A673 (cell line): Measurements from ENCODE around the gene ADARB2. TPM values are rescaled to one million over a fixed set of nuclear protein-coding genes. Genes with fewer than 3 reads are reported as not detected.
A peak's percentile ranks its signal among the peaks of the same experiment; 100 is the strongest.

ENCODE experiments used
- BruUV-seq: library from RNA; stranded (reverse); fragments of 400-500 nt; replicated peaks from 2 replicates; lab custom pipeline; 2021; lab: Mats Ljungman, UMichigan
- CTCF ChIA-PET: fragments of 300-600 bp; sonication (Branson Sonifier 250); formaldehyde crosslinking; loops from one replicate; lab custom pipeline; 2022; ENCODE audit warnings: antibody characterized with exemption; lab: Charles Lee
- POLR2A ChIA-PET: fragments of 300-600 bp; sonication (Branson Sonifier 250); formaldehyde crosslinking; loops from one replicate; lab custom pipeline; 2022; ENCODE audit warnings: antibody characterized with exemption; ENCODE audit not compliant: low non-redundant PET; lab: Charles Lee
- DNase-seq: peaks from one replicate; pipeline ENCODE4 v3.0.0-alpha.2; 2015; ENCODE audit warnings: low spot score
- H3K27ac ChIP-seq: fragments of 200-600 bp; sonication (generic); 2 replicates; pipeline ENCODE4 v1.5.1; 2016; ENCODE audit warnings: mixed run types, low read depth, mild to moderate bottlenecking, mixed read lengths, antibody characterized with exemption, low read length; ENCODE audit not compliant: poor library complexity, severe bottlenecking
- H3K27me3 ChIP-seq: fragments of 200-600 bp; sonication (generic); replicated peaks from 2 replicates; pipeline ENCODE4 v1.6.1; 2017; ENCODE audit warnings: mixed run types, low read depth, mild to moderate bottlenecking, mixed read lengths, antibody characterized with exemption, low read length; ENCODE audit not compliant: insufficient read depth, poor library complexity
- H3K36me3 ChIP-seq: fragments of 200-600 bp; sonication (generic); 2 replicates; pipeline ENCODE4 v1.6.1; 2016; ENCODE audit warnings: mixed run types, mild to moderate bottlenecking, mixed read lengths, antibody characterized with exemption, low read length; ENCODE audit not compliant: insufficient read depth, poor library complexity, severe bottlenecking
- H3K4me1 ChIP-seq: fragments of 200-600 bp; sonication (generic); 2 replicates; pipeline ENCODE4 v1.6.1; 2017; ENCODE audit warnings: mixed run types, mild to moderate bottlenecking, mixed read lengths, antibody characterized with exemption, low read length; ENCODE audit not compliant: insufficient read depth, poor library complexity, severe bottlenecking
- H3K4me3 ChIP-seq: fragments of 200-600 bp; sonication (generic); 2 replicates; pipeline ENCODE4 v1.5.1; 2016; ENCODE audit warnings: low read depth, mixed run types, mild to moderate bottlenecking, mixed read lengths, low read length; ENCODE audit not compliant: poor library complexity, severe bottlenecking
- H3K9me3 ChIP-seq: fragments of 200-600 bp; sonication (generic); 2 replicates; pipeline ENCODE4 v1.6.1; 2016; ENCODE audit warnings: mixed run types, low read depth, mild to moderate bottlenecking, mixed read lengths, antibody characterized with exemption, low read length; ENCODE audit not compliant: poor library complexity, severe bottlenecking
- CTCF ChIP-seq: fragments of 300-800, 200-600 bp; sonication (generic); conservative IDR thresholded peaks from 2 replicates; pipeline ENCODE4 v1.5.1; 2017; ENCODE audit warnings: low read depth, mild to moderate bottlenecking, antibody characterized with exemption, low read length, moderate library complexity, mixed read lengths
- EZH2 ChIP-seq: fragments of 200-600 bp; sonication (generic); IDR thresholded peaks from 2 replicates; pipeline ENCODE4 v1.6.1; 2017; ENCODE audit warnings: borderline replicate concordance, low read depth, mild to moderate bottlenecking, mixed read lengths, antibody characterized with exemption, low read length; ENCODE audit not compliant: poor library complexity, severe bottlenecking
- intact Hi-C: fragments of 100-400 bp; cut with micrococcal nuclease; formaldehyde crosslinking; loops from one replicate; pipeline ENCODE4 v1.10.0; 2022; ENCODE audit not compliant: unreplicated experiment
- total RNA-seq: library from RNA; stranded (reverse); gene quantifications from 2 replicates; pipeline ENCODE4 v1.2.3, GENCODE V29; 2021

Gene ADARB2
- total RNA-seq, 1 experiment from 2014 or later: not detected

DNA sequence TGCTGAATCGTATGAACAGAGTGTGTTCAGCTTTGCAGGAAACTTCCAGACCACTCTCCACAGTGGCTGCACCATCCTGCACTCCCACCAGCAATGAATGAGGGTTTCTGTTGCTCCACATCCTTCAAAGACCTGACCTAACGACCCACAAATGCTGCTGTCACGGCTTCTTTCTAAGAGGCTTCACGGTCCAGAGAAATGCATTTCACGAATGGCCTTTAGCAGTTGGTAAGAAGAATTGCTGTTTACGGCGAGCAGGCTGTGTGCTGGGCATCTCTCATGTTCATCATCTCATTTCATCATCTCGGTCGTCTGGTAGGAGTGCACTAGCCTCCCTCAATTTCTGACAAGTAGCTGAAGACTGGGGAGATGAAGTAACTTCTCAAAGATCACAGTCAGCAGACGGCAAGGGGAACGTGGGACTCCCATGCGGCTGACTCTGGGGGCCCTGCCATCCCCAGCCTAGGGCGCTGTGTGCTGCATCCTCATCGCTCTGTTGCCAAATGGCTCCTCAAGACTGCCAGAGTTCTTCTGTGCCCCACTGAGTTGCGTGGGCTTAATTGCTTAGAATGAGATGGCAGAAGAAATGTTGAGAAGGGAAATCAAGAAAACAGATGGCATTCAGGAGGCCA lies 72.9 kb downstream of the ADARB2 start:
- H3K36me3 ChIP-seq: no peaks in the 10 kb centered on the region
- BruUV-seq: no TSS peak
- CTCF ChIA-PET: no interaction called here
- POLR2A ChIA-PET: no interaction called here
- H3K4me1 ChIP-seq: no peaks in the 10 kb centered on the region
- TF ChIP-seq CTCF (no peak), EZH2 (no peak)
- peaks cover 97% of the 10 kb centered on the region for H3K27me3 ChIP-seq
- no peak overlapping the region for H3K4me3 ChIP-seq
- intact Hi-C loops: no loop called here
- H3K9me3 ChIP-seq: no peaks in the 10 kb centered on the region
- peak; percentile 7 for DNase-seq
- H3K27ac ChIP-seq: no peak overlapping the region

DNA sequence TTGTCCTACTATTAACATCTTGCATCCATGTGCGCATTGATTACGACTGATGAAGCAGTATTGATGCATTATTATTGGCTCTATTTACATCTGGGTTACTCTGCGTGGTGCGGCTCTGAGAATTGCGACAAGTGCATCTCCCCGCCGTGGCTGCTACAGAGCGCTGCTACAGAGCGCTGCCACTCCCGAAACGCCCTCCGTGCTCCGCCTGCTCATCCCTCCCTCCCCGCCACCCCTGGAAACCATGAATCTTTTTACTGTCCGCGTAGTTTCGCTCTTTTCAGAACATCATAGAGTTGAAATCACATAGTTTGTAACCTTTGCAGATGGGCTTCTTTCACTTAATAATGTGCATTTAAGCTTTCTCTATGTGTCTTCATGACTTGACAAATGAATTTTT lies 74.1 kb downstream of the ADARB2 start:
- TF ChIP-seq CTCF: no peak
- TF ChIP-seq EZH2: no peak
- no TSS peak for BruUV-seq
- H3K4me1 ChIP-seq: no peaks in the 10 kb centered on the region
- intact Hi-C loops: no loop called here
- ChIA-PET POLR2A (no interaction called here), CTCF (no interaction called here)
- no peaks in the 10 kb centered on the region for H3K36me3 ChIP-seq
- no peak for DNase-seq
- H3K27ac ChIP-seq: no peak overlapping the region
- no peaks in the 10 kb centered on the region for H3K9me3 ChIP-seq
- no peak overlapping the region for H3K4me3 ChIP-seq
- peaks cover 97% of the 10 kb centered on the region for H3K27me3 ChIP-seq

DNA sequence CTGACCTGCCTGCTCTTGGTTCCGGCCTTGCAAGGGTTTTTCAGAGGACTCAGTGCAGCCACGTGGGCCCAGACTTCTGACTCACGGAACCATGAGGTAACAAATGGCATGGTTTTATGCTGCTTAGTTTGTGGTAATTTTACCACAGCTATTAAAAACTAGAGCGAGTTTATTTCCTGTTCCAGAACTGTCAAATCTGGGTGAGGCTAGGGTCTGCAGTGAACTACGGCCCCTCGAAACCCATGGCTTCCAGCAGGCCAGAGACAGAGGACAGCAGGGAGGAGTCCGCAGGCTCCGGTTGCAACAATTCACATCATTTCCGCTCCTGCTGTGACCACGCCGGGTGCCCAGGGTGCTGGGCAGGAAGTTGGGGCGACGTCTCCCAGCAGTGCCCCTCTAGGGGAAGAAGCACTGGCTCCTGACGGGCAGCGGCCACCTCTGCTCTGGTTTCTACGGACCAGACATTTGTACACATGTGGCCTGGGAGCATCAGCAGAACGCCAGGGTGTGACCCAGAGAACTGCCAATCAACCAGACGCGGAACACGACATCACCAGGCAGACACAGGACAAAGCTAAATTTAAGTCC lies 74.8 kb downstream of the ADARB2 start:
- Histone ChIP-seq H3K36me3 (no peaks in the 10 kb centered on the region), H3K27ac (no peak overlapping the region), H3K4me1 (no peaks in the 10 kb centered on the region), H3K27me3 (peaks cover 92% of the 10 kb centered on the region), H3K4me3 (no peak overlapping the region), H3K9me3 (no peaks in the 10 kb centered on the region)
- intact Hi-C loops: no loop called here
- BruUV-seq: no TSS peak
- ChIA-PET POLR2A (no interaction called here), CTCF (no interaction called here)
- DNase-seq: peak; percentile 15
- TF ChIP-seq CTCF: no peak
- no peak for TF ChIP-seq EZH2
